ENCODE results near the gene VWA8. TPM values are rescaled to one million over a fixed set of nuclear protein-coding genes. Genes with fewer than 3 reads are reported as not detected.

VWA8 gene
- total and polyA plus RNA-seq, 8 donors, result 11.9 to 24.4 (median 14.4) TPM

- intact Hi-C loops (cut with DNase I), result no loop called here
- peaks cover 0 to 14% of the 10 kb centered on the region in 2 donors for H3K4me1 ChIP-seq
- no peak for TF ChIP-seq CTCF (IDR thresholded peaks at IDR 0.05)
- no peaks in the 10 kb centered on the region for H3K36me3 ChIP-seq
- H3K4me3 ChIP-seq, result no peak overlapping the region
- no peaks in the 10 kb centered on the region for H3K27me3 ChIP-seq
- no peak for ATAC-seq
- DNase-seq, result no peak
- H3K9me3 ChIP-seq, result no peaks in the 10 kb centered on the region
- no peak overlapping the region for H3K27ac ChIP-seq
These were observed 101.3 kb downstream of the VWA8 start for GRCh38 chr13:41859565-41859964.

GRCh38 chr13:41858780-41859179 lies 102.1 kb downstream of the VWA8 start:
- Histone ChIP-seq H3K4me1 (peaks cover 0 to 9% of the 10 kb centered on the region in 2 donors), H3K27ac (no peak overlapping the region), H3K27me3 (no peaks in the 10 kb centered on the region), H3K9me3 (no peaks in the 10 kb centered on the region), H3K4me3 (no peak overlapping the region), H3K36me3 (no peaks in the 10 kb centered on the region)
- TF ChIP-seq CTCF (IDR thresholded peaks at IDR 0.05), result no peak
- intact Hi-C loops (cut with DNase I), result no loop called here
- ATAC-seq (no peak), DNase-seq (no peak)

- H3K4me1 ChIP-seq, result no peaks in the 10 kb centered on the region
- no peaks in the 10 kb centered on the region for H3K27me3 ChIP-seq
- intact Hi-C loops (cut with DNase I), result no loop called here
- H3K27ac ChIP-seq, result no peak overlapping the region
- no peak overlapping the region for H3K4me3 ChIP-seq
- H3K36me3 ChIP-seq, result no peaks in the 10 kb centered on the region
- ATAC-seq, result no peak
- no peak for TF ChIP-seq CTCF (IDR thresholded peaks at IDR 0.05)
- H3K9me3 ChIP-seq, result no peaks in the 10 kb centered on the region
- DNase-seq, result no peak
These were observed 106.2 kb downstream of the VWA8 start for GRCh38 chr13:41854758-41855157.

GRCh38 chr13:41851351-41851750 lies 109.6 kb downstream of the VWA8 start:
- ATAC-seq, result no peak
- TF ChIP-seq CTCF (IDR thresholded peaks at IDR 0.05), result no peak

GRCh38 chr13:41848435-41849255 lies 112.3 kb downstream of the VWA8 start:
- DNase-seq (no peak), ATAC-seq (no peak)
- Histone ChIP-seq H3K9me3 (peaks cover 0 to 2% of the 10 kb centered on the region in 2 donors), H3K27ac (no peak overlapping the region), H3K4me1 (no peaks in the 10 kb centered on the region), H3K27me3 (no peaks in the 10 kb centered on the region), H3K36me3 (no peaks in the 10 kb centered on the region), H3K4me3 (no peak overlapping the region)
- intact Hi-C loops (cut with DNase I), result no loop called here
- TF ChIP-seq CTCF (IDR thresholded peaks at IDR 0.05), result no peak

More at GRCh38 chr13:41851351-41851750, 109.6 kb downstream of the VWA8 start:
- DNase-seq, result no peak
- no peak overlapping the region for H3K27ac ChIP-seq
- no peaks in the 10 kb centered on the region for H3K4me1 ChIP-seq
- intact Hi-C loops (cut with DNase I), result no loop called here
- H3K27me3 ChIP-seq, result no peaks in the 10 kb centered on the region
- no peaks in the 10 kb centered on the region for H3K9me3 ChIP-seq
- no peak overlapping the region for H3K4me3 ChIP-seq
- H3K36me3 ChIP-seq, result no peaks in the 10 kb centered on the region
